Activated CD8-positive, alpha-beta T cell treated with anti-CD3 and anti-CD28 coated beads for 36 hours (primary cell): ENCODE measurements around the gene SLC9A9. TPM values are rescaled to one million over a fixed set of nuclear protein-coding genes. Genes with fewer than 3 reads are reported as not detected.
A peak's percentile ranks its signal among the peaks of the same experiment; 100 is the strongest.
"Not testable (repeated sequence)": the region's sequence is repeated elsewhere in the genome, so short reads cannot be mapped to it uniquely, and the experiment has no call there.

Source experiments
- ATAC-seq: fragments of 200-7000 bp; cut with Tn5 transposase; one replicate; pipeline ENCODE4 v1.10.0; 2021; ENCODE audit warnings: mild to moderate bottlenecking, moderate library complexity
- CTCF ChIA-PET: fragments of 350-600 bp; sonication (Branson Sonifier 250); formaldehyde crosslinking; loops from one replicate; lab custom pipeline; 2021; ENCODE audit warnings: antibody characterized with exemption; lab: Charles Lee
- POLR2A ChIA-PET: fragments of 350-600 bp; sonication (Branson Sonifier 250); formaldehyde crosslinking; loops from one replicate; lab custom pipeline; 2021; ENCODE audit warnings: antibody characterized with exemption; lab: Charles Lee
- DNase-seq: peaks from one replicate; pipeline ENCODE4 v3.0.0-alpha.2; 2020
- H3K27ac Mint-ChIP-seq: one replicate; pipeline ENCODE4 v1.8.0; 2021; ENCODE audit warnings: mild to moderate bottlenecking, mixed read lengths
- H3K27me3 Mint-ChIP-seq: one replicate; pipeline ENCODE4 v1.8.0; 2021; ENCODE audit warnings: mixed read lengths
- H3K36me3 Mint-ChIP-seq: one replicate; pipeline ENCODE4 v1.8.0; 2021; ENCODE audit warnings: low read depth, mixed read lengths
- H3K4me1 Mint-ChIP-seq: one replicate; pipeline ENCODE4 v1.8.0; 2021; ENCODE audit warnings: low read depth, mixed read lengths
- H3K4me3 Mint-ChIP-seq: one replicate; pipeline ENCODE4 v1.8.0; 2021; ENCODE audit warnings: mild to moderate bottlenecking, moderate library complexity, mixed read lengths
- H3K9me3 Mint-ChIP-seq: one replicate; pipeline ENCODE4 v1.8.0; 2021; ENCODE audit warnings: mixed read lengths
- CTCF ChIP-seq: fragments of 200-600 bp; IDR thresholded peaks from one replicate; pipeline ENCODE4 v1.8.0; 2022; ENCODE audit warnings: antibody characterized with exemption, mild to moderate bottlenecking
- intact Hi-C: fragments of 100-400 bp; cut with micrococcal nuclease; formaldehyde crosslinking; loops from one replicate; pipeline ENCODE4 v1.10.0; 2022
- total RNA-seq, 2 experiments: library from RNA; stranded (reverse); gene quantifications; one replicate each; pipeline ENCODE4 v1.2.3, GENCODE V29; 2021

Gene SLC9A9
- total RNA-seq, 2 experiments from 2014 or later: 1.9 to 2.2 TPM

- DNase-seq (peak; percentile 32), ATAC-seq (peak; percentile 78)
- H3K4me3 Mint-ChIP-seq: no peak overlapping the region
- ChIA-PET CTCF (interaction anchor here (1.0 kb wide), 1 partner anchor 20 kb away, joined by 3 read pairs; no protein-coding TSS in a partner anchor), POLR2A (interaction anchor here (1.0 kb wide), 1 partner anchor 46 kb away, joined by 3 read pairs; no protein-coding TSS in a partner anchor)
- no peak for TF ChIP-seq CTCF
- peaks cover 4% of the 10 kb centered on the region for H3K9me3 Mint-ChIP-seq
- no peaks in the 10 kb centered on the region for H3K27me3 Mint-ChIP-seq
- intact Hi-C loops: no loop called here
- peak overlapping the region; percentile 2 for H3K27ac Mint-ChIP-seq
- peaks cover 16% of the 10 kb centered on the region for H3K4me1 Mint-ChIP-seq
- no peaks in the 10 kb centered on the region for H3K36me3 Mint-ChIP-seq
These were observed 319.2 kb downstream of the SLC9A9 start for GRCh38 chr3:143529018-143529478.

- POLR2A ChIA-PET: no interaction called here
- Mint-ChIP-seq H3K4me1 (peaks cover 16% of the 10 kb centered on the region), H3K4me3 (no peak overlapping the region), H3K9me3 (peaks cover 4% of the 10 kb centered on the region), H3K27ac (no peak overlapping the region), H3K27me3 (no peaks in the 10 kb centered on the region), H3K36me3 (no peaks in the 10 kb centered on the region)
- intact Hi-C loops: no loop called here
- CTCF ChIA-PET: interaction anchor here (1.4 kb wide), 1 partner anchor 9 kb away, joined by 3 read pairs; no protein-coding TSS in a partner anchor
- ATAC-seq (no peak), DNase-seq (no peak)
- TF ChIP-seq CTCF: no peak
These were observed 322.2 kb downstream of the SLC9A9 start for GRCh38 chr3:143526011-143526545.

GRCh38 chr3:143525408-143525807 lies 322.9 kb downstream of the SLC9A9 start:
- H3K27me3 Mint-ChIP-seq: no peaks in the 10 kb centered on the region
- CTCF ChIA-PET: interaction anchor here (0.7 to 1.4 kb wide), 2 partner anchors 10 to 92 kb away, joined by 3 read pairs; no protein-coding TSS in a partner anchor

GRCh38 chr3:143521803-143522202 lies 326.5 kb downstream of the SLC9A9 start:
- no peak for DNase-seq
- ChIA-PET CTCF (no interaction called here), POLR2A (no interaction called here)

More at GRCh38 chr3:143525408-143525807, 322.9 kb downstream of the SLC9A9 start:
- H3K9me3 Mint-ChIP-seq: peaks cover 4% of the 10 kb centered on the region
- intact Hi-C loops: no loop called here
- peaks cover 16% of the 10 kb centered on the region for H3K4me1 Mint-ChIP-seq
- ATAC-seq (no peak), DNase-seq (no peak)
- H3K36me3 Mint-ChIP-seq: no peaks in the 10 kb centered on the region
- H3K4me3 Mint-ChIP-seq: no peak overlapping the region
- no peak for TF ChIP-seq CTCF
- POLR2A ChIA-PET: interaction anchor here (0.7 kb wide), 1 partner anchor 354 kb away, joined by 4 read pairs; no protein-coding TSS in a partner anchor
- H3K27ac Mint-ChIP-seq: no peak overlapping the region

GRCh38 chr3:143517131-143517530 lies 331.1 kb downstream of the SLC9A9 start:
- intact Hi-C loops: not testable (repeated sequence)

More at GRCh38 chr3:143521803-143522202, 326.5 kb downstream of the SLC9A9 start:
- Mint-ChIP-seq H3K36me3 (no peaks in the 10 kb centered on the region), H3K4me3 (no peak overlapping the region), H3K27me3 (no peaks in the 10 kb centered on the region), H3K4me1 (no peaks in the 10 kb centered on the region), H3K27ac (no peak overlapping the region), H3K9me3 (peaks cover 2% of the 10 kb centered on the region)
- ATAC-seq: no peak
- TF ChIP-seq CTCF: no peak
- intact Hi-C loops: no loop called here

More at GRCh38 chr3:143517131-143517530, 331.1 kb downstream of the SLC9A9 start:
- POLR2A ChIA-PET, CTCF ChIA-PET, ATAC-seq, H3K4me3 Mint-ChIP-seq, H3K27ac Mint-ChIP-seq, H3K4me1 Mint-ChIP-seq, H3K27me3 Mint-ChIP-seq, DNase-seq, H3K36me3 Mint-ChIP-seq, H3K9me3 Mint-ChIP-seq: not testable (repeated sequence)
